SJSA1 (cell line): Measurements from ENCODE around the gene SLC35G3. TPM values are rescaled to one million over a fixed set of nuclear protein-coding genes. Genes with fewer than 3 reads are reported as not detected.
"Not testable (repeated sequence)": the region's sequence is repeated elsewhere in the genome, so short reads cannot be mapped to it uniquely, and the experiment has no call there.

Experiments used
- DNase-seq, 2 experiments: peaks; one replicate each; pipeline ENCODE4 v3.0.0-alpha.2; 2015 to 2020; ENCODE audit warnings: low spot score in 2 of 2, low read depth in 1 of 2
- H3K27ac ChIP-seq: fragments of 250-450 bp; sonication (Bioruptor Pico); 2 replicates; pipeline ENCODE4 v1.5.1; 2020; ENCODE audit warnings: mild to moderate bottlenecking, moderate library complexity
- H3K27me3 ChIP-seq: fragments of 250-450 bp; sonication (Bioruptor Pico); replicated peaks from 2 replicates; pipeline ENCODE4 v1.5.1; 2020; ENCODE audit warnings: mild to moderate bottlenecking, moderate library complexity
- H3K36me3 ChIP-seq: fragments of 250-450 bp; sonication (Bioruptor Pico); 2 replicates; pipeline ENCODE4 v1.5.1; 2020; ENCODE audit warnings: mild to moderate bottlenecking
- H3K4me1 ChIP-seq: fragments of 250-450 bp; sonication (Bioruptor Pico); replicated peaks from 2 replicates; pipeline ENCODE4 v1.6.1; 2021; ENCODE audit warnings: mild to moderate bottlenecking
- H3K4me3 ChIP-seq: fragments of 250-450 bp; sonication (Bioruptor Pico); 2 replicates; pipeline ENCODE4 v1.5.1; 2020; ENCODE audit warnings: mild to moderate bottlenecking
- H3K9me3 ChIP-seq: fragments of 250-450 bp; sonication (Bioruptor Pico); replicated peaks from 2 replicates; pipeline ENCODE4 v1.5.1; 2020; ENCODE audit warnings: mild to moderate bottlenecking
- total RNA-seq: library from RNA; depleted of rRNA; stranded (reverse); fragments of >200 nt; shearing (Covaris generic); gene quantifications from 2 replicates; pipeline ENCODE4 v1.2.3, GENCODE V29; 2014; rRNA removed

SLC35G3 gene
- total RNA-seq, result not detected in 2 replicates

GRCh38 chr17:35194001-35194400 lies at the start of gene SLC35G3:
Gene SLC35G3, minus strand, starts transcription at chr17:35194393. Its CDS starts 86 bp downstream, at chr17:35194307.
- not testable (repeated sequence) for H3K36me3 ChIP-seq, H3K4me1 ChIP-seq, DNase-seq, H3K27me3 ChIP-seq, H3K27ac ChIP-seq, H3K4me3 ChIP-seq, H3K9me3 ChIP-seq

- H3K4me3 ChIP-seq, result peak overlapping the region; percentile 59
These were observed 49.6 kb upstream of the SLC35G3 start for GRCh38 chr17:35243561-35244340.

GRCh38 chr17:35242805-35243560 lies 48.8 kb upstream of the SLC35G3 start, which contains the start of gene SLFN5:
Gene SLFN5, plus strand, starts transcription at chr17:35243072. Its CDS starts 15,619 bp downstream, at chr17:35258691.
- no peaks in the 10 kb centered on the region for H3K27me3 ChIP-seq
- peaks cover 26% of the 10 kb centered on the region for H3K4me1 ChIP-seq
- peaks cover 9% of the 10 kb centered on the region for H3K36me3 ChIP-seq
- DNase-seq, result peak; percentile 85 to 89
- peak within 1 kb of the TSS; percentile 59 for H3K4me3 ChIP-seq
- peak within 1 kb of the TSS; percentile 96 for H3K27ac ChIP-seq
- H3K9me3 ChIP-seq, result no peaks in the 10 kb centered on the region

More at GRCh38 chr17:35243561-35244340, 49.6 kb upstream of the SLC35G3 start:
- Histone ChIP-seq H3K36me3 (peaks cover 16% of the 10 kb centered on the region), H3K27me3 (no peaks in the 10 kb centered on the region), H3K9me3 (no peaks in the 10 kb centered on the region), H3K4me1 (peaks cover 26% of the 10 kb centered on the region), H3K27ac (peak overlapping the region; percentile 96)
- DNase-seq, result peak; percentile 59 to 74

GRCh38 chr17:35242158-35242804 lies 48.1 kb upstream of the SLC35G3 start:
- Histone ChIP-seq H3K4me3 (peak overlapping the region; percentile 59), H3K4me1 (peaks cover 26% of the 10 kb centered on the region), H3K27ac (peak overlapping the region; percentile 96), H3K27me3 (no peaks in the 10 kb centered on the region), H3K9me3 (no peaks in the 10 kb centered on the region), H3K36me3 (peaks cover 4% of the 10 kb centered on the region)
- DNase-seq, result peak in 1 of 2 experiments; percentile 45

DNA sequence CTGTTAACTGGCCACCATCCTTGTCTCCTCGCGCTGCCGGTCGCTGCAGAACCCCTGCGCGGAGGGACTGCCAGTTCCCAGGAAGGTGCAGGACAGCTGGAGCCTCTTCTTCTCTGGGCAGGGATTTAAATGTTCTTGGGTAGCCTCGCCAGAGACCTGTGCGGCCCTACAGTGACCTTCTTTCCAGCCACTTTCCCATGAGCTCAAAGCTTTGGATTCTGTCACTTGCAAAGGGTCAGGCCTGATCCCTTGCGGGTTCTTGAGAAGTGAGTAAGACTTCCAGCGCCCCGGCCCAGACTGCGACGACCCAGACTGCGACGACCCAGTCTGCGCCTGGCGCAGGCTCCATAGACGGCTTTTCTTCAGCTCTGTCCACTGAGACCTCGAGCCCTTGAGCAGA lies 47.3 kb upstream of the SLC35G3 start:
- no peak for DNase-seq
- Histone ChIP-seq H3K9me3 (no peaks in the 10 kb centered on the region), H3K4me1 (peaks cover 26% of the 10 kb centered on the region), H3K36me3 (no peaks in the 10 kb centered on the region; the same call in 1 of the 2 replicates), H3K27ac (no peak overlapping the region), H3K4me3 (no peak overlapping the region), H3K27me3 (no peaks in the 10 kb centered on the region)

DNA sequence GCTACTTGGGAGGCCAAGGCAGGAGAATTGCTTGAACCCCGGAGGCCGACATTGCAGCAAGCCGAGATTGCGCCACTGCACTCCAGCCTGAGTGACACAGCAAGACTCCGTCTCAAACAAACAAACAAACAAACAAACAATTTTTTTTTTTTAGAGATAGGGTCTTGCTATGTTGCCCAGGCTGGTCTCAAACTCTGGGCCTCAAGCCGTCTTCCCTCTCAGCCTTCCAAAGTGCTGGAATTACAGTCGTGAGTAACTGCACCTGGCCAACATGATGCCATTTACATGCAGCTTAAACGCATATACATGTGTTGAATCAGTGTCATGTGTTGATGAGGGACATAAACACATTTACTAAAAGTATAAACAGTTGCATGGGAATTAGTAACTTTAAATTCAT lies 46.7 kb upstream of the SLC35G3 start:
- Histone ChIP-seq H3K27ac (no peak overlapping the region), H3K9me3 (no peaks in the 10 kb centered on the region), H3K4me3 (no peak overlapping the region), H3K4me1 (peaks cover 26% of the 10 kb centered on the region), H3K36me3 (no peaks in the 10 kb centered on the region; the same call in 1 of the 2 replicates), H3K27me3 (no peaks in the 10 kb centered on the region)
- no peak for DNase-seq

GRCh38 chr17:35239823-35240222 lies 45.6 kb upstream of the SLC35G3 start:
- peaks cover 15% of the 10 kb centered on the region for H3K4me1 ChIP-seq
- no peaks in the 10 kb centered on the region for H3K9me3 ChIP-seq
- no peak for DNase-seq
- no peak overlapping the region for H3K4me3 ChIP-seq
- H3K27me3 ChIP-seq, result no peaks in the 10 kb centered on the region
- no peak overlapping the region for H3K27ac ChIP-seq
- no peaks in the 10 kb centered on the region for H3K36me3 ChIP-seq

GRCh38 chr17:35238821-35239220 lies 44.6 kb upstream of the SLC35G3 start:
- H3K36me3 ChIP-seq, result no peaks in the 10 kb centered on the region
- H3K4me1 ChIP-seq, result peaks cover 7% of the 10 kb centered on the region
- no peaks in the 10 kb centered on the region for H3K27me3 ChIP-seq
- H3K4me3 ChIP-seq, result no peak overlapping the region
- H3K9me3 ChIP-seq, result no peaks in the 10 kb centered on the region
- peak in 1 of 2 experiments; percentile 14 for DNase-seq
- H3K27ac ChIP-seq, result no peak overlapping the region

DNA sequence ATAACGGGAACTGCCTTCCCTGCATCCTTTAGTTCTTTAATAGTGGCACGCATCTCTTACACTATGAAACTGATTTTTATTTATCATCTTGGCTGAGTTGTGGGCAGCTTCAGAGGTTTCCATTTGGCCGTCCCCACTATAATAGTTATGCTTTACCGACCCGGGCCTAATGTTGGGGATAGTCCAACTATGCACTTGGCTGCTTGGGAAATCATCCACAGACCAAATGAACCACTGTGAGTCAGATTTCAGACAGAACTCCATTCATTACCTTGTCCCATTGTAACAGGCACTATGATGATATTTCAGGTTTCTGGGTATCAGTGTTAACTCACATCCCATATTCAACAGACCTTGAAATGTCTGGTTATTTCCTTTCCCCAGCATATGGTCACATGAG lies 42.6 kb upstream of the SLC35G3 start:
- Histone ChIP-seq H3K9me3 (no peaks in the 10 kb centered on the region), H3K27ac (no peak overlapping the region), H3K4me3 (no peak overlapping the region), H3K27me3 (no peaks in the 10 kb centered on the region), H3K4me1 (peaks cover under 1% of the 10 kb centered on the region), H3K36me3 (no peaks in the 10 kb centered on the region)
- DNase-seq, result no peak

DNA sequence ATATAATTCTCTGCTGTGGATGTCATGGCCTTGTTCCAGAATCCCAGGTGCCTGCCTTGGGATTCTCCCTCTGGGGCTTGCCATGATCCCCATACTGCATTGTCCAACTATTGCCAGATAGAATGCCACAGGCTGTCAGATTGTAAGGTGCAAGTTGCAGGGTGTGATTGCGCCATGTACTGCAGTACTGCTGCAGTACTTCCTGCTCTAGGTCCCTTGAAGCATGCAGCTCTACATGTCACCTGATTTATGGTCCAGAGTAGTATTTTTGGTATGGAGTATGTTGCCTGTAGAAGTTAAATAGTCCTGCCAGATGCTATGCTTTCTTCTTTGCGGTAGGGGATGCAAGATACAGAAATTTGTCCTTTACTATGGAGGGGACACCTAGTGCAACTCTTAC lies 41.7 kb upstream of the SLC35G3 start:
- no peak overlapping the region for H3K27ac ChIP-seq
- H3K4me3 ChIP-seq, result no peak overlapping the region
- no peaks in the 10 kb centered on the region for H3K4me1 ChIP-seq
- DNase-seq, result no peak
- H3K9me3 ChIP-seq, result no peaks in the 10 kb centered on the region
- H3K36me3 ChIP-seq, result no peaks in the 10 kb centered on the region
- no peaks in the 10 kb centered on the region for H3K27me3 ChIP-seq

GRCh38 chr17:35235289-35235688 lies 41.1 kb upstream of the SLC35G3 start:
- Histone ChIP-seq H3K9me3 (no peaks in the 10 kb centered on the region), H3K27ac (no peak overlapping the region), H3K36me3 (no peaks in the 10 kb centered on the region), H3K27me3 (no peaks in the 10 kb centered on the region), H3K4me3 (no peak overlapping the region), H3K4me1 (no peaks in the 10 kb centered on the region)
- DNase-seq, result no peak

DNA sequence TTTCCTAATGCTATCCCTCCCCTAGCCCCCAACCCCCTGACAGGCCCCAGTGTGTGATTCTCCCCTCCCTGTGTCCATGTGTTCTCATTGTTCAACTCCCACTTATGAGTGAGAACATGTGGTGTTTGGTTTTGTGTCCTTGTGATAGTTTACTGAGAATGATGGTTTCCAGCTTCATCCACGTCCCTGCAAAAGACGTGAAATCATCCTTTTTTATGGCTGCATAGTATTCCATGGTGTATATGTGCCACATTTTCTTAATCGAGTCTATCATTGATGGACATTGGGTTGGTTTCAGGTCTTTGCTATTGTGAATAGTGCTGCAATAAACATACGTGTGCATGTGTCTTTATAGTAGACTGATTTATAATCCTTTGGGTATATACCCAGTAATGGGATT lies 40.1 kb upstream of the SLC35G3 start:
- H3K4me3 ChIP-seq, H3K9me3 ChIP-seq, H3K4me1 ChIP-seq, H3K36me3 ChIP-seq, DNase-seq, H3K27me3 ChIP-seq, H3K27ac ChIP-seq: not testable (repeated sequence)

GRCh38 chr17:35229638-35230037 lies 35.4 kb upstream of the SLC35G3 start:
- Histone ChIP-seq H3K4me3 (no peak overlapping the region), H3K27me3 (peaks cover 3% of the 10 kb centered on the region; the same call in 1 of the 2 replicates), H3K4me1 (no peaks in the 10 kb centered on the region), H3K9me3 (no peaks in the 10 kb centered on the region), H3K36me3 (no peaks in the 10 kb centered on the region), H3K27ac (no peak overlapping the region)
- DNase-seq, result no peak
